ENCODE results near the gene ARMC3. TPM values are rescaled to one million over a fixed set of nuclear protein-coding genes. Genes with fewer than 3 reads are reported as not detected.
"Not testable (repeated sequence)": the region's sequence is repeated elsewhere in the genome, so short reads cannot be mapped to it uniquely, and the experiment has no call there.

Gene ARMC3
- total RNA-seq, 4 donors from 2014 or later, result 0.42 TPM; not detected in 3

GRCh38 chr10:23060918-23061317 lies 133.1 kb downstream of the ARMC3 start:
- no peak overlapping the region for H3K27ac ChIP-seq (replicated peaks in 1 of 4)
- intact Hi-C loops (cut with DNase I), result no loop called here
- WGBS, result 46% methylated on average over 2 of the region's 2 CpGs

GRCh38 chr10:23063045-23063972 lies 135.5 kb downstream of the ARMC3 start:
- WGBS, result 75% methylated on average over 20 of the region's 20 CpGs
- Histone ChIP-seq H3K9me3 (no peaks in the 10 kb centered on the region), H3K27me3 (no peaks in the 10 kb centered on the region), H3K36me3 (no peaks in the 10 kb centered on the region), H3K4me1 (peaks cover 12 to 24% (median 19%) of the 10 kb centered on the region in 4 donors), H3K27ac (replicated peaks in 1 of 4) (no peak overlapping the region), H3K4me3 (no peak overlapping the region)
- TF ChIP-seq POLR2AphosphoS5 (IDR thresholded peaks at IDR 0.05) (no peak), EP300 (IDR thresholded peaks at IDR 0.05) (no peak), POLR2A (IDR thresholded peaks at IDR 0.05; ENCODE audit: low read depth) (no peak), CTCF (IDR thresholded peaks at IDR 0.05) (no peak)
- DNase-seq (ENCODE audit: extremely low spot score), result peak; percentile 45
- intact Hi-C loops (cut with DNase I), result no loop called here

More at GRCh38 chr10:23060918-23061317, 133.1 kb downstream of the ARMC3 start:
- no peak overlapping the region for H3K4me3 ChIP-seq
- H3K9me3 ChIP-seq, result no peaks in the 10 kb centered on the region
- peaks cover 10 to 19% (median 13%) of the 10 kb centered on the region in 4 donors for H3K4me1 ChIP-seq
- DNase-seq (ENCODE audit: extremely low spot score), result peak; percentile 74
- TF ChIP-seq EP300 (IDR thresholded peaks at IDR 0.05), result no peak
- TF ChIP-seq POLR2AphosphoS5 (IDR thresholded peaks at IDR 0.05), result no peak
- no peak for TF ChIP-seq POLR2A (IDR thresholded peaks at IDR 0.05; ENCODE audit: low read depth)
- no peak for TF ChIP-seq CTCF (IDR thresholded peaks at IDR 0.05)
- no peaks in the 10 kb centered on the region for H3K27me3 ChIP-seq
- no peaks in the 10 kb centered on the region for H3K36me3 ChIP-seq

GRCh38 chr10:23063973-23064812 lies 136.3 kb downstream of the ARMC3 start:
- no peaks in the 10 kb centered on the region for H3K27me3 ChIP-seq
- no peaks in the 10 kb centered on the region for H3K9me3 ChIP-seq
- H3K4me1 ChIP-seq, result peaks cover 12 to 29% (median 21%) of the 10 kb centered on the region in 4 donors
- WGBS, result 80% methylated on average over 20 of the region's 20 CpGs
- H3K36me3 ChIP-seq, result no peaks in the 10 kb centered on the region
- H3K27ac ChIP-seq (replicated peaks in 1 of 4), result no peak overlapping the region
- intact Hi-C loops (cut with DNase I), result no loop called here
- TF ChIP-seq CTCF (IDR thresholded peaks at IDR 0.05) (no peak), POLR2A (IDR thresholded peaks at IDR 0.05; ENCODE audit: low read depth) (no peak), EP300 (IDR thresholded peaks at IDR 0.05) (no peak), POLR2AphosphoS5 (IDR thresholded peaks at IDR 0.05) (no peak)
- no peak for DNase-seq (ENCODE audit: extremely low spot score)
- H3K4me3 ChIP-seq, result no peak overlapping the region

DNA sequence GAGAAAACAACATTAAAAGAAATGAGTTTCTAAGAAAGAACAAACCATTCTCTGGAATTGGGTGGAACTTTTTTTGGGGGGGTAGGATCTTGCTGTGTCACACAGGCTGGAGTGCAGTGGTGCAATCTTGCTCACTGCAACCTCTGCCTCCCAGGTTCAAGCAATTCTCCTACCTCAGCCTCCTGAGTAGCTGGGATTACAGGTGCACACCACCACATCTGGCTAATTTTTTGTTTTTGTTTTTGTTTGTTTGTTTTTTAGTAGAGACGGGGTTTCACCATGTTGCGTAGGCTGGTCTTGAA lies 136.9 kb downstream of the ARMC3 start:
- intact Hi-C loops (cut with DNase I), result loop anchor here (5.0 kb wide), 1 partner anchor 1072 kb away; no protein-coding TSS in a partner anchor

More for the DNA sequence above, 136.9 kb downstream of the ARMC3 start:
- Histone ChIP-seq H3K27ac (replicated peaks in 1 of 4) (peak overlapping the region in 1 of 4 donors; percentile 5), H3K4me1 (peaks cover 12 to 34% (median 21%) of the 10 kb centered on the region in 4 donors)
- H3K9me3 ChIP-seq; H3K4me3 ChIP-seq; DNase-seq (ENCODE audit: extremely low spot score); H3K27me3 ChIP-seq; H3K36me3 ChIP-seq: not testable (repeated sequence)
- 95% methylated on average over 2 of the region's 2 CpGs for WGBS

Measured in esophagus muscularis mucosa (tissue), 4 donors.